Neural cell (in vitro differentiated cells): ENCODE data around the gene TRPM4.

Source experiments
- CTCF ChIP-seq: fragments of 450-650 bp; IDR thresholded peaks from 2 replicates; pipeline ENCODE4 v1.5.1; 2014; ENCODE audit warnings: antibody characterized with exemption, mild to moderate bottlenecking, moderate library complexity; ENCODE audit not compliant: poor library complexity, severe bottlenecking
- EZH2 ChIP-seq: fragments of 200-600, 300-800 bp; shearing (Covaris generic), sonication (generic); IDR thresholded peaks from 2 replicates; pipeline ENCODE4 v1.6.1; 2014; ENCODE audit warnings: antibody characterized with exemption, low read length, borderline replicate concordance, mild to moderate bottlenecking; ENCODE audit not compliant: insufficient read depth, poor library complexity, severe bottlenecking
- MXI1 ChIP-seq: fragments of 450-650 bp; conservative IDR thresholded peaks from 2 replicates; pipeline ENCODE4 v1.6.1; 2014; ENCODE audit warnings: antibody characterized with exemption, mild to moderate bottlenecking; ENCODE audit not compliant: poor library complexity, severe bottlenecking
- POLR2AphosphoS5 ChIP-seq: IDR thresholded peaks from 2 replicates; pipeline ENCODE4 v1.6.1; 2012

GRCh38 chr19:49119411-49120324 is 37.9 kb upstream of the TRPM4 start, which contains the start of gene PPFIA3:
- TF ChIP-seq POLR2AphosphoS5 = no peak
- no peak for TF ChIP-seq CTCF
- no peak for TF ChIP-seq EZH2
- TF ChIP-seq MXI1 = peak; percentile 41
